ENCODE data around the gene TMEM9. TPM values are rescaled to one million over a fixed set of nuclear protein-coding genes. Genes with fewer than 3 reads are reported as not detected.

The TMEM9 gene
- total and polyA plus RNA-seq, 9 of the 15 experiments (the other 6 are each of a cell fraction or from before 2014, with no cell fraction given) = 30.4 to 107 (median 67.6) TPM

GRCh38 chr1:201103666-201104065, 50.6 kb downstream of the TMEM9 start (continued):
- TF ChIP-seq AFF1 (IDR thresholded peaks at IDR 0.05; ENCODE audit: low read depth in 1 of 2, partially characterized antibody in 2 of 2) = no peak
- TF ChIP-seq TCFL5 (CRISPR knock-in tag; conservative IDR thresholded peaks at IDR 0.05) = no peak
- no peak for TF ChIP-seq XRCC3 (IDR thresholded peaks at IDR 0.05)
- no peak for TF ChIP-seq KAT7 (CRISPR knock-in tag; IDR thresholded peaks at IDR 0.05; ENCODE audit: borderline replicate concordance)
- no peak for TF ChIP-seq MITF (IDR thresholded peaks at IDR 0.05)

Data from K562 (cell line).